Stimulated activated CD8-positive, alpha-beta memory T cell treated with anti-CD3 and anti-CD28 coated beads, Interleukin-4, amount 100 ng/mL, for 24 hours (primary cell): ENCODE results near the gene GPR22.

Source experiments
- DNase-seq: peaks from one replicate; pipeline ENCODE4 v3.0.0-alpha.2; 2020; ENCODE audit warnings: low read depth

GPR22 gene

DNA sequence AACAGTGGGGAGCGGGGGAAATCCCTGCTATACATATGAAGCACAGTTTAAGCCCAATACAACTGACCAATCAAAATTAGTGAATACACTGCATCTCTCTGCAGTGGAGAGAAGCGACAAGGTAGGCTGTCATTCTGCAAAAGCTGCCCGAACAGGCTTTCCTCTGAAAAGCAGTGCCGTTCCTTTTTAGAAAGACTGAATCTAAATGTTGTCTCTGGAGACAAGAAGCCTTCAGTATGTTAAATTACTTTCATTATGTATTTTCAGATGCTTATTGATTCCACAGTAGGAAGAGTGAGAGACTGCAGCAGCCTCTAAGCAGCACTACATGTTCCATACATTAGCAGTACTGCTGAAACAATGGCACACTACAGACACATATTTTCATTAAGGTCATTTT, at the start of gene GPR22:
Gene GPR22, plus strand, starts transcription at position 129 of the 400 bp plus-strand sequence. CDS start 4,004 bp downstream, outside the sequence.
- DNase-seq: no peak

DNA sequence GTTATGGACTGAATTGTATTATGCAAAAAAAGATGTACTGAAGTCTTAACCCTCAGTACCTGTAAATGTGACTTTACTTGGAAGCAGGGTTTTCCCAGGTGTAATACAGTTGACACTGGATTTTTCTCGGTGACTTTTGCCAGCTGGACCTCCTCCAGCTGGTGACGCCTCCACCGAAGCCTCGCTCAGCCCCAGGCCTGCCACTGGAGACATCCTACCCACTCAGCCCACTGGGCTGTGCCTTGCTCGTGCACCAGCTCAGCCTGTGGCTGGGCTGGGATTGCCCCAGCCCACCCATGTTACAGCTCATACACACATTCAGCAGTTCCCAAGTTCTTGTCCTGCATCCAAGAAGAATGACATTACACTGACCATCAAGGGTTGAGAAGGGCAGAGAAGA, 42.4 kb upstream of the GPR22 start:
- no peak for DNase-seq

- no peak for DNase-seq
Observed at GRCh38 chr7:107428642-107429041, 41.2 kb upstream of the GPR22 start.

DNA sequence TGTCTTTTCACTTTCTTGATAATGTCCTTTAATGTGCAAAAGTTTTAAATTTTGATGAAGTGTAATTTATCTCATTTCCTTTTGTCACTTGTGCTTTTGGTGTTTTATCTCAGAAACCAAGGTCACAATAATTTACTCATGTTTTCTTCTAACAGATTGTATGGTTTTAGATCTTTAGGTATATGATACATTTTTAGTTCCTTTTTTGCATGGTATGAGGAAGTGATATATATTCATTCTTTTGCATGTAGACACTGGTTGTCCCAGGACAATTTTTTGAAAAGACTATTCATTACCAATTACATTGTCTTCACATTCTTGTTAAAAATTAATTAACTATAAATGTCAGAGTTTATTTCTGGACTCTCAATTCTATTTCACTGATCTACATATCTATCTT, 39.8 kb upstream of the GPR22 start:
- no peak for DNase-seq

- no peak for DNase-seq
Observed at GRCh38 chr7:107432261-107432660, 37.6 kb upstream of the GPR22 start.

DNA sequence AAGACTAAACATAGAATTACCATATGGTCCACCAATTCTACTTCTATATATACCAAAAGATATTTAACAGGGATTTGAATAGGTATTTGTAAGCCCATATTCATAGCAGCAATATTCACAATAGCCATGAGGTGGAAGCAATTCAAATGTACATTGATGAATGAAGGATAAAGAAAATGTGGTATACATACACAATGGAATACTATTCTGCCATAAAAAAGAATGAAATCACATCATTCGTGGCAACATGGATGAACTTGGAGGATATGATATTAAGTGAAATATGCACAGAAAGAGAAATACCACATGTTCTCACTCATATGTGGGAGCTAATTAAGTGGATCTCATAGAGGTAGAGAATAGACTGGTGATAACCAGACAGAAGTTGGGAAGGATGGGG, 34.1 kb upstream of the GPR22 start:
- DNase-seq: no peak

- no peak for DNase-seq
Observed at GRCh38 chr7:107439025-107439424, 30.8 kb upstream of the GPR22 start.

- no peak for DNase-seq
Observed at GRCh38 chr7:107441581-107442422, 28.1 kb upstream of the GPR22 start.

- no peak for DNase-seq
Observed at GRCh38 chr7:107442678-107443077, 27.2 kb upstream of the GPR22 start.

DNA sequence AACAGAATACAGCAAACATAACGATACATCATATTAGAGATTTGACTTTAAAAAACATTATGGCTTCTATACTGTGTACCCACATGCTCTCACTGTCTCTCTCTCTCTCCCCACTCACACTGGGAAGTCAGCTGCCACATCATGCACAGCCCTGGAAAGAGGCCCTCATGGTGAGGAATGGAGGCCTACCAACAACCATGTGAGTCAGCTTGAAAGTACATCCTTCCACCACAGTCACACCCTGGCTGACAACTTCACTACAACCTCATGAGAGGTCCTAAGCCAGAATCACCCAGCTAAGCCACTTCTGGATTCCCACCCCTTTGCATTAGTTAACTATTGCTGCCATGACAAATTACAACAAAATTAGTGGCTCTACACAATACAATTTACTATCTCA, 23.3 kb upstream of the GPR22 start:
- no peak for DNase-seq

GRCh38 chr7:107446988-107447387, 22.9 kb upstream of the GPR22 start:
- no peak for DNase-seq

DNA sequence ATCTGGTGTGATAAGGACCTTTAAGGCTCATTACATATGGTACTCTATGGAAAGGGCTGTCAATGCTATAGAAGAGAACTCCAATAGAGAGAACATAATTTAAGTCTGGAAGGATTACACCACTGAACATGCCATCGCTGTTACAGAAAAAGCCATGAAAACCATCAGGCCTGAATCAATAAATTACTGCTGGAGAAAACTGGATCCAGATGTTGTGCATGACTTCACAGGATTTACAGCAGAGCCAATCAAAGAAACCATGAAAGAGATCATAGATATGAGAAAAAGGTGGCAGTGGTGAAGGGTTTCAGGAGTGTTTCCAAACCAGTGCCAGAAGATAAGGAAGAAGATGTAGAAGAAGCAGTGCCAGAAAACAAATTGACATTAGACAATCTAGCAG, 18.9 kb upstream of the GPR22 start:
- DNase-seq: no peak

DNA sequence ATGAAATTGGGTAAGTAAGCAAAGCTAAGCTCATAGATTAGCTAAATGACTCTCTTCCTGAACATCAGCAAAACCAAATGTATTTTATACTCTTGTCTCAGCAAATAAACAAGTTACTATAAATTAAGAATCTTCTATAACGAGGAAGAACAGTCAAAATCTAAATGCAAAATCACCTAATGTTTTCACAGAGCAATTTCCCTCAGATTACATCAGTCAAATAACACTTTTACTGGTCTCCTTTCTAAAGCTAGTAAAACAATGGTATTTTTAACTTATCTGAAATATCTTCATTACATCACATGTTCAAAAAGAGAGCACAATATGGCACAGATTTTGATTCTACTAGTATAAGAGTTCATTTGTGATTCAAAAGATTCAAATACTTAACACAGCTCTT, 16.5 kb upstream of the GPR22 start:
- no peak for DNase-seq

- no peak for DNase-seq
Observed at GRCh38 chr7:107461938-107462533, 7.8 kb upstream of the GPR22 start.

DNA sequence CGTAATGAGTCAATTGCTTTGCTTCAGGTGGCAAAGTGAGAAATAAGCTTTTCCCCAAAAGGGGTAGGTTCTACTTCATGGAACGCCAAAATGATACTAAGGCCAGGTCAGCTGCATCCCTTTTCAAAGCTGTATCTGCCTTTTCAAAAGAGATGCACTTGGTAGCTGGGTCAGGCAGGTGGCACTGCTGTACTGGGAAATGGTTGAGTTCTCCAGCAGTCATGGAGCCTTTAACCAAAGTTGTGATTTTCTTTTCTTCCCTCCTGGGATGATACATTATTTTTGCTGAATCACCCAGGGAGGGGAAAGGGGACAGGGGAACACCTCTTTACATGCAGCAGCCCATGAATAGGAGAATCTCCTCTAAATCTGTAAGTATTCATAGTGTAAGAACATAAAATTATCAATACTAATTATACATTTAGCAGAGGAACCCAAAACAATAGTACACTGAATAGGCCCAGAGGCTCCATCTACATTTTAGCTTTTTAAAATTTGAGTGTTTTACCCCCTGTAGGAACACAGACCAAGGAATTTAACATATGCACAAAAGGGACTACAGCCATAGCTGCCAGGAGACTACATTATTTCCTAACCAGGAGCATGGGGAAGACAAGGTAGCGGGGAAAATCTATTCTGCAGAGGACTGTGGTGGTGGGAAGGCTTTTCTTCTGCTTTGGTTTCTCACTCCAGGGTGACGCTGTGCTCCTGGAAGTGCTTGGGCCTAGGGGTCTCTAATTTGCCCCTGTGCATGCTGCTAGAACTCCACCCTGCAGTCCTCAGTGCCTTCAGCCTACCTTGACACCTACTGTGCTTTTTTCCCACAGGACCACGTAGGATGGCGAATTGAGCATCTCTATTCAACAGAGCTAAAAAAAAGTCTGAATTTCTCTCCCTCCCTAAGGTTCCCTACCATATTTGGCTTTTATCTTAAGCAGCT, 6.4 kb upstream of the GPR22 start:
- DNase-seq: peak; percentile 1

- DNase-seq: no peak
Observed at GRCh38 chr7:107464666-107465226, 5.1 kb upstream of the GPR22 start.

DNA sequence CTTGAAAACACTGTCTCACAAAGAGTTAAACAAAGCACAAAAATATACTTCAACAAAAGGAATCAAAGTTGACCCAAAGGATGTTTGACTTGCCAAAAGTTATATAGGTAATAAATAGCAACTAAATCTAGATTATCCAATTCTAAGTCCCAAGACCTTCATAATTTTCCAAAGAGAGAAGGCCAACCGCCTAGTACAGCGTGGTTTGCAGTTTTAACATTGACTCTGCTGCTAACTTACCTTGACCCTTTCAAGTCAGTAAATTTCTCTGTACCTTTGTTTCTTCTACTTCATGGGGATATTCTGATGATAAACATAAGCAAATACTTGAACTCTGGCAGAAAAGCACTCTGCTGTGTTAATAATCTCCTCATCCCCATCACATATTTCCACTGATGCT, 1.9 kb upstream of the GPR22 start:
- no peak for DNase-seq

- DNase-seq: no peak
Observed at GRCh38 chr7:107468824-107469223, 1.0 kb upstream of the GPR22 start.

DNA sequence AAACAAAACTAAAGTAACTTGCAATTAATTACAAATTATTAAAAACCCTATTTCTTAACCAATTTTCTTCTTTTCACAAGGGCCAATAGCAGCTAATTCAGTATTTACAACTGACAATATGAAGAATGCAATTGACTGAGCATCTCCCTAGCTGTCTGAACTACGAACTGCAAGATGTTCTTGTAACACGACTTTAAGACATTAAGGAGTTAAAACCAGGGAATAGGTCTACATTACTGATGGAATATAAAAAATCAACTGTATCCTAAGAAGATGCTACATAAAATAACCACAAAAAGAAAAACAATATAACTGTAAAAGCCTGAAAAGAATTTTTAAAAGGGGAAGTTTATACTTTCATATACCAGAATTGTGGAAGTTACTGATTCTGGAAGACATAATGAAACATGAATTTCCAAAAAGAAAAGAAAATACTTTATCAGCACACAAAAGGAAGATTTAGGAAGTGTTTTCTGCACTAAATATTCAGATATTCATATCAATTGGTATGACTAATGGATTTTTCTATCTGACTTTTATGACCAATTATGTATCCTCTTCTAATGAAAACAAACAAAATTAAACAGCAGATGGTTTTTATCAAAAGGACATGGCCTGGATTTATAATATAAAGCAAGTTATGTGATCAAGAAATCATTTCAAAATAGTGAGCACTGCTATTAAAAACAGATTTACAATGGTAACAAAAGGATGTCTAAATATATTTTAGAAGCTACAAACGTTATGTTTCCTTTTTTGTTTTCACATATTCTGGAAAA, 1.6 kb downstream of the GPR22 start:
- no peak for DNase-seq

DNA sequence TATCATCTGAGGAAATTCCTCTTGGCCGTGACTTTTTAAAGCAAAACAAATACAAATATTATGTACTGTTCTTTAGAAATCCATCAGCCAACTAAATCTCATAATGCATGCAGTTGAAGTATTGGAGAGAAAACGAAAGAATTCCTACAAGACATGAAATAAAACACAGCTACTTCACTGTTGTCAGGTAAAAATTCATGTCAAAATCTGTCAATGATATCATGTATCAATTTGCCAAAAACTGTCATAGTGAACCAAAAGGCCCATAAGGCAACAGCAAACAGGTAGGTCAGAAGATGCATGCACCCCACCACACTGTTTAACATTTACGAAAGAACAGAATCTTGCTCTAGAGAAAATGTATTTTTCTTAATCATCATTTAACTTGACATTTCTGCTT, 2.3 kb downstream of the GPR22 start:
- DNase-seq: no peak

GRCh38 chr7:107474104-107474521, 4.3 kb downstream of the GPR22 start:
- DNase-seq: no peak
